ENCODE measurements around the gene MYH14.

The MYH14 gene

GRCh38 chr19:50264483-50265186, 61.2 kb downstream of the MYH14 start:
- DNase-seq: no peak

GRCh38 chr19:50266041-50266440, 62.6 kb downstream of the MYH14 start:
- no peak for DNase-seq

- DNase-seq: no peak
These were observed 63.5 kb downstream of the MYH14 start for GRCh38 chr19:50266896-50267295.

- no peak for DNase-seq
These were observed 64.6 kb downstream of the MYH14 start for GRCh38 chr19:50268041-50268440.

GRCh38 chr19:50268501-50268900, 65.1 kb downstream of the MYH14 start:
- no peak for DNase-seq

- no peak for DNase-seq
These were observed 66.2 kb downstream of the MYH14 start for GRCh38 chr19:50269653-50270052.

- DNase-seq: no peak
These were observed 69.0 kb downstream of the MYH14 start for GRCh38 chr19:50272263-50272897.

GRCh38 chr19:50273821-50274220, 70.4 kb downstream of the MYH14 start:
- no peak for DNase-seq

GRCh38 chr19:50275577-50276368, 72.4 kb downstream of the MYH14 start:
- DNase-seq: no peak

GRCh38 chr19:50276370-50277063, 73.1 kb downstream of the MYH14 start:
- DNase-seq: no peak

- DNase-seq: no peak
These were observed 74.7 kb downstream of the MYH14 start for GRCh38 chr19:50277966-50278580.

GRCh38 chr19:50280074-50280473, 76.7 kb downstream of the MYH14 start:
- DNase-seq: no peak

GRCh38 chr19:50280983-50281382, 77.6 kb downstream of the MYH14 start:
- DNase-seq: no peak

GRCh38 chr19:50281491-50281890, 78.1 kb downstream of the MYH14 start:
- DNase-seq: no peak

GRCh38 chr19:50285833-50286232, 82.4 kb downstream of the MYH14 start:
- no peak for DNase-seq

GRCh38 chr19:50286443-50286842, 83.0 kb downstream of the MYH14 start:
- DNase-seq: no peak

GRCh38 chr19:50287331-50287730, 83.9 kb downstream of the MYH14 start:
- DNase-seq: no peak

GRCh38 chr19:50288954-50289353, 85.5 kb downstream of the MYH14 start:
- no peak for DNase-seq

- DNase-seq: no peak
These were observed 86.6 kb downstream of the MYH14 start for GRCh38 chr19:50290011-50290410.

- no peak for DNase-seq
These were observed 87.4 kb downstream of the MYH14 start for GRCh38 chr19:50290775-50291174.

- DNase-seq: no peak
These were observed 88.9 kb downstream of the MYH14 start for GRCh38 chr19:50292216-50292827.

GRCh38 chr19:50293263-50294004, 90.0 kb downstream of the MYH14 start:
- no peak for DNase-seq
